ENCODE data around the gene RASAL2.

Gene RASAL2

GRCh38 chr1:178513278-178513983, 419.5 kb downstream of the RASAL2 start:
- CTCF ChIA-PET: interaction anchor here (1.1 to 15.2 kb wide), 4 partner anchors 12 to 203 kb away, joined by 3 to 205 read pairs (median 4); no protein-coding TSS in a partner anchor
- TF ChIP-seq CTCF (IDR thresholded peaks at IDR 0.05; ENCODE audit: insufficient read depth, low read length, missing control alignments): peak; percentile 2
- POLR2A ChIA-PET: no interaction called here
- no peak overlapping the region for H3K4me3 ChIP-seq (ENCODE audit: low read depth, low read length)
- DNase-seq (ENCODE audit: low read depth, low spot score): no peak

- TF ChIP-seq CTCF (IDR thresholded peaks at IDR 0.05; ENCODE audit: insufficient read depth, low read length, missing control alignments): no peak
- POLR2A ChIA-PET: no interaction called here
- H3K4me3 ChIP-seq (ENCODE audit: low read depth, low read length): no peak overlapping the region
- DNase-seq (ENCODE audit: low read depth, low spot score): no peak
- CTCF ChIA-PET: interaction anchor here (0.9 to 15.2 kb wide), 6 partner anchors 11 to 217 kb away, joined by 3 to 205 read pairs (median 6); no protein-coding TSS in a partner anchor
Measured at GRCh38 chr1:178516110-178516509, 422.2 kb downstream of the RASAL2 start.

GRCh38 chr1:178518894-178519293, 425.0 kb downstream of the RASAL2 start:
- no peak for TF ChIP-seq CTCF (IDR thresholded peaks at IDR 0.05; ENCODE audit: insufficient read depth, low read length, missing control alignments)
- CTCF ChIA-PET: interaction anchor here (1.1 to 15.2 kb wide), 3 partner anchors 12 to 17 kb away, joined by 4 to 205 read pairs (median 8); no protein-coding TSS in a partner anchor
- POLR2A ChIA-PET: no interaction called here
- no peak for DNase-seq (ENCODE audit: low read depth, low spot score)
- no peak overlapping the region for H3K4me3 ChIP-seq (ENCODE audit: low read depth, low read length)

GRCh38 chr1:178520803-178521202, 426.9 kb downstream of the RASAL2 start:
- POLR2A ChIA-PET: no interaction called here
- CTCF ChIA-PET: interaction anchor here (1.4 to 15.2 kb wide), 4 partner anchors 19 to 482 kb away, joined by 4 to 205 read pairs (median 5); no protein-coding TSS in a partner anchor

GRCh38 chr1:178521241-178521640, 427.3 kb downstream of the RASAL2 start:
- ChIA-PET CTCF (interaction anchor here (2.2 to 15.2 kb wide), 2 partner anchors 20 to 222 kb away, joined by 6 to 205 read pairs; no protein-coding TSS in a partner anchor), POLR2A (no interaction called here)
- TF ChIP-seq CTCF (IDR thresholded peaks at IDR 0.05; ENCODE audit: insufficient read depth, low read length, missing control alignments): no peak

More at GRCh38 chr1:178520803-178521202, 426.9 kb downstream of the RASAL2 start:
- no peak for DNase-seq (ENCODE audit: low read depth, low spot score)
- H3K4me3 ChIP-seq (ENCODE audit: low read depth, low read length): no peak overlapping the region
- TF ChIP-seq CTCF (IDR thresholded peaks at IDR 0.05; ENCODE audit: insufficient read depth, low read length, missing control alignments): no peak

GRCh38 chr1:178527117-178527516, 433.2 kb downstream of the RASAL2 start:
- TF ChIP-seq CTCF (IDR thresholded peaks at IDR 0.05; ENCODE audit: insufficient read depth, low read length, missing control alignments): no peak
- H3K4me3 ChIP-seq (ENCODE audit: low read depth, low read length): no peak overlapping the region
- no peak for DNase-seq (ENCODE audit: low read depth, low spot score)
- POLR2A ChIA-PET: no interaction called here
- CTCF ChIA-PET: interaction anchor here (0.8 to 23.6 kb wide), 7 partner anchors 9 to 490 kb away, joined by 3 to 593 read pairs (median 5); no protein-coding TSS in a partner anchor

More at GRCh38 chr1:178521241-178521640, 427.3 kb downstream of the RASAL2 start:
- DNase-seq (ENCODE audit: low read depth, low spot score): no peak
- H3K4me3 ChIP-seq (ENCODE audit: low read depth, low read length): no peak overlapping the region
